Measurements from ENCODE around the gene INTS6L.
"Not testable (repeated sequence)": the region's sequence is repeated elsewhere in the genome, so short reads cannot be mapped to it uniquely, and the experiment has no call there.

Gene INTS6L

DNA sequence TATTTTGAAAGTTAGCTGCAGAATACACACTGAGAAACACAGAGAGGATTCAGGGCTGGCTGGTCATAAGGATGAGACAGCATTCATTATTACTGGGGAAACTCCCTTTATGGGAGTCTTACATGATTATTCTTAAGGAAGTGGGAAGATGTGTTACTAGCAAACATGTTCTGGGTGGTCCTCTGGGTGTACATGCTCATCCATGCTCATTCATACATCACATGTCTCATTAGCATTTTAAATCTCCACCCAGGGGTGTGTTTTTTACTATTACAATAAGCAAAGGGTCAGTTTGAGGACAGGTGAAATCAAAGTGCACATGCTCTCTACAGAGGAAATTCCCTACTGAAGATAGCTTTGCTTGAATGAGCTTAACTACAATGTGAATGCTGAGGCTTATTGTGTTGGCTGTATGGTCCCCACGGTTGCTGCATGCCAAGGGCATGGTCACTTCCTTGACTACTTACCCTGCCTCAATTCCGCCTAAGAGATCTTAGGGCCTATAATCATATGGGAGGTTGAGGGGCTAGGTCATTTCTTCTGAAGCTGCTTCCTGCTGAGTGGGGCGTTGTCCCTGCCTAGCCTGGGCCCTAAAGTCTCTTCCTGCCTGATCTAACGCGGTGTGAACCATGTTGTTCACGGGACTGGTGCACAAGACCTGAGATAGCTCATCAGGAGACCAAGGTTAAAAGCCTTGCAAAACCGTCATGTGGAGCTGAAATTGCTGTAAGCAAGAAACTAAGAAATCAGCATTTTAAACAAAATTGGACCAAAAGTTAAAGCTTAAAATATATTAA lies 104.1 kb downstream of the INTS6L start:
- not testable (repeated sequence) for FAIRE-seq

DNA sequence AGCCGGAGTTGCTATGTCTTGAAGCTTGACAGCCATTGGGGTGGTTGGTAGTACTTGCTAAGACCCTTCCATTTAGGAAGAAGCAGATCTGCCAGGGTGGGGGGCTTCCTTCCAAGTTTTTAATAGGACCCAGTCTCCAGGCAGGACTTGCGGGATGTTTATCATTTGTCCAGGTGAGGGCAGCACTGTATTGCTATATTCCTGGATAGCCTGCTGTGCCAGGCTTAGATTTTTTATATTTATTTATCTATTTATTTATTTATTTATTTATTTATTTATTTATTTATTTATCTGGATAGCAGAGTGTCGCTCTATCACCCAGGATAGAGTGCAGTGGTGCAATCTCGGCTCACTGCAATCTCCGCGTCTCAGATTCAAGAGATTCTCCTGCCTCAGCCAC lies 105.5 kb downstream of the INTS6L start:
- no peak for FAIRE-seq

DNA sequence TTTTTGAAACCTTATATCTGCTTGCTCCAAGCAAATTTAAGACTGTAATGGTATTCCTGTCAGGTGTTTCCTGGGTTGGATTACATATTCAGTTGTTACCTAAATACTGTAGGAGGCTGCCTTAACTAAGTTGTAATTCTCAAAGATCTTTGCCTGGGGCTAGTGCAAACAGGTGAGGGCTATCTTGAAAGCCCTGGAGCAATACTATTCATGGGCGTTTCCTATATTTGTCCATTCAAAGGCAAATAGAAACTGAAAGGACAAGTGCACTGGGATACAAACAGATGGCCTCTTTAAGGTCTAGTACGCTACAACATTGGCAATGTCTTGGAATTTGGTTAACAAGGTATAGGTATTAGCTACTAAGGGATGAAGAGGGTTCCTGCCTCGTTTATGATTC lies 108.9 kb downstream of the INTS6L start:
- FAIRE-seq, result no peak
